Subcutaneous abdominal adipose tissue (tissue), 5 donors: Measurements from ENCODE around the gene PPP1R17.

Experiments
- H3K27ac ChIP-seq: one replicate; pipeline ENCODE4 v1.7.0; 2013; ENCODE audit warnings: low read depth, mild to moderate bottlenecking, inconsistent platforms, low read length, moderate library complexity
- H3K27me3 ChIP-seq, 5 donors: one replicate each; pipeline ENCODE4 v1.7.0; 2013; ENCODE audit warnings: low read length in 5 of 5, inconsistent platforms in 1 of 5; ENCODE audit not compliant: control insufficient read depth in 5 of 5, insufficient read depth in 4 of 5
- H3K36me3 ChIP-seq, 5 donors: one replicate each; pipeline ENCODE4 v1.7.0; 2013; ENCODE audit warnings: low read length in 5 of 5; ENCODE audit not compliant: control insufficient read depth in 5 of 5, insufficient read depth in 5 of 5
- H3K4me1 ChIP-seq, 5 donors: one replicate each; pipeline ENCODE4 v1.7.0; 2013; ENCODE audit warnings: low read length in 5 of 5, mild to moderate bottlenecking in 3 of 5, moderate library complexity in 1 of 5; ENCODE audit not compliant: control insufficient read depth in 5 of 5, insufficient read depth in 5 of 5
- H3K4me3 ChIP-seq, 5 donors: one replicate each; pipeline ENCODE4 v1.7.0; 2013; ENCODE audit warnings: low read length in 5 of 5, low read depth in 1 of 5
- H3K9ac ChIP-seq, 5 donors: one replicate each; pipeline ENCODE4 v1.7.0; 2013; ENCODE audit warnings: low read length in 5 of 5, mild to moderate bottlenecking in 4 of 5, moderate library complexity in 3 of 5
- H3K9me3 ChIP-seq, 5 donors: one replicate each; pipeline ENCODE4 v1.7.0; 2013; ENCODE audit warnings: low read length in 5 of 5; ENCODE audit not compliant: control insufficient read depth in 5 of 5
- donor health status: healthy.
- donor health status: healthy.
- donor health status: healthy.
- donor health status: healthy.
- donor health status: healthy.

The PPP1R17 gene

DNA sequence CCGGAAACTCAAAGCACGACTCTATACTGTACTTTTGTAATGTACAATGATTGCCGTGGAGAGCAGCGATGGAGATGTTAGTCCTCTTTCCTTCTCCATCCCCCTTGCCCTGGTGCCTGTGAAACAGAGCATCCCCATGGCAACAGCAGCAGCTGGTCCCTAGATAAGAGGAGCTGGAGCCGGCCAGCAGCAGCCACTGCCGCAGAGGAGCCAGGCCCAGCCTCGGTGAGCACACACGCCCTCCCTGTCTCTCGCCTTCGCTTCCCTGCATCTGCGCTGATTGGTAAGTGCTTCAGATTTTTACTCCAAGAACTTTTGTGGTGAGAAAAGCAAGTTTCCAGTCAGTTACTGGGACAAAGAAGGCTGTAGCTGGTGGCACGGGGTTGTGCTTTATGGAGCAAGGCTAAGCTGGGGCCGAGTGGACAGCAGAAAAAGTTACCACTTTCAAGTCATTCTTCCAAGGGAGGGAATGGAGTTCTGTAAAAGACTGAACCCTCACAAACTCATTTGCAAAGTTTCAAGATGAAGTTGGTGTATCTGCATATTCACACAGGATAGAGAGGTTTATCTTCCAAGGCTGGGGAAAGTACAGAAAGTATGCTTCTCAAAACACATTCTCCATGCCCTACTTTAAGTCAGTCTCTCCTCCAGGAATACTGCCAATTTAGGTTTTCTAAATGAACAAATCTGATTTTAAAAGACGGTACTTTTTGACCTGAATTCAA is at the start of gene PPP1R17:
TSS of gene PPP1R17 (plus strand) at position 192 of the 725 bp plus-strand sequence. CDS start 5,227 bp downstream, outside the sequence.
- H3K27me3 ChIP-seq = peaks cover 0 to 5% (median 0%) of the 10 kb centered on the region in 5 donors
- no peaks in the 10 kb centered on the region for H3K9me3 ChIP-seq
- H3K27ac ChIP-seq = no peak within 1 kb of the TSS
- no peaks in the 10 kb centered on the region for H3K36me3 ChIP-seq
- H3K4me1 ChIP-seq = no peaks in the 10 kb centered on the region
- no peak within 1 kb of the TSS for H3K4me3 ChIP-seq
- no peak within 1 kb of the TSS for H3K9ac ChIP-seq

- peaks cover 0 to 3% (median 0%) of the 10 kb centered on the region in 5 donors for H3K27me3 ChIP-seq
- no peaks in the 10 kb centered on the region for H3K4me1 ChIP-seq
- no peaks in the 10 kb centered on the region for H3K36me3 ChIP-seq
- no peak overlapping the region for H3K9ac ChIP-seq
- H3K27ac ChIP-seq = no peak overlapping the region
- H3K9me3 ChIP-seq = no peaks in the 10 kb centered on the region
- no peak overlapping the region for H3K4me3 ChIP-seq
Observed at GRCh38 chr7:31640381-31640780, 46.6 kb upstream of the PPP1R17 start.

DNA sequence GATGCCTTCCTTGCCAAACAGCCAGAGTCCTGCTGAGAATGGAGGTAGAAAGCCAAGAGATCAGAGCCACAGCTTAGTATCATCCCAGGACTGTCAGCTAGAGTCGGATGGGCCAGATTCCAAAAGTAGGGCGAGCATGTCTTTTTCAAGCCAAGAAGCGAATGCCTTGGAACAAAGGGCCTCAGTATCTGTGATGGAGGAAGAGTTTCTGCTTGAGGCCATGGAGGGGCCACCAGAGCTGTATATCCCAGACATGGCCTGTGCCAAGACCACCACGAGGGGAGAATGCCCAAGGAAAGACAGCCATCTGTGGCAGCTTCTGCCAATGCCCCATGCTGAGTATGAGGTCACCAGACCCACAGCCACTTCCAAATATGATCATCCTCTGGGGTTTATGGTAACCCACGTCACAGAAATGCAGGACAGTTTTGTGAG is 44.3 kb upstream of the PPP1R17 start:
- Histone ChIP-seq H3K36me3 (no peaks in the 10 kb centered on the region), H3K4me3 (no peak overlapping the region), H3K27me3 (peaks cover 0 to 3% (median 0%) of the 10 kb centered on the region in 5 donors), H3K9me3 (no peaks in the 10 kb centered on the region), H3K4me1 (no peaks in the 10 kb centered on the region), H3K27ac (no peak overlapping the region), H3K9ac (no peak overlapping the region)

DNA sequence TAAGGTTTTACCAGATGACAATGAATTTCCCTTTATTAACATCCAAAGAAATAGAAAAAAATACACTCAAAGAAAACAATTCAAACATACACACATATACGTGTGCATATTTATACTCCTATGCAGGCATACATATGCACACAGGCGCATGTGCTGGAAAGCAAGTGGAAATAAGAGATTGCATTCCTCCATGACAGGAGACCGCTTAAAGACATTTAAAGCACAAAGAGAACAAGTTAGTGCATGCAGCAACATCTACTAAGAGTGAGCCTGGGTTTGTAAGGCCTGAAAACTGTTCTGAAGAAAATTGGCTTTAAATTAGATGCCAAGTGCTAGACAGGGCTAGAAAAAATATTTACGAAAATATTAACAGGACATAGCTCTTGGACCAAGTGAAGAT is 40.1 kb upstream of the PPP1R17 start:
- Histone ChIP-seq H3K4me1 (no peaks in the 10 kb centered on the region), H3K36me3 (no peaks in the 10 kb centered on the region), H3K9ac (no peak overlapping the region), H3K9me3 (no peaks in the 10 kb centered on the region), H3K27me3 (peaks cover 0 to 3% (median 0%) of the 10 kb centered on the region in 5 donors), H3K27ac (no peak overlapping the region), H3K4me3 (no peak overlapping the region)

DNA sequence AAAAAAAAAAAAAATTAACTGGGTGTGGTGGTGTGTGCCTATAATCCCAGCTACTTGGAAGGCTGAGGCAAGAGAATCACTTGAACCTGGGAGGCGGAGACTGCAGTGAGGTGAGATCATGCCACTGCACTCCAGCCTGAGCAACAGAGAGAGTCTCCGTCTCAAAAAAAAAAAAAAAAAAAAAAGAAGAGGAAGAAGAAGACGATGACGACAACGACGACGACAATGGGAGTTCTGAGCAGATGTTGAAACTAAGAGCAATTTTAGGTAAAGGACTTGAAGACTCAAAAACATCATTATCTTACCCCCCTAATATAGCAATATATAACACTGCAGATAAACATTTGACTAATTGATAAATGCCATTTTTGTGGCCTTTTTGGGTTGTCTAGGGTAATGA is 39.5 kb upstream of the PPP1R17 start:
- H3K9ac ChIP-seq = no peak overlapping the region
- H3K27ac ChIP-seq = no peak overlapping the region
- no peak overlapping the region for H3K4me3 ChIP-seq
- H3K27me3 ChIP-seq = peaks cover 0 to 3% (median 0%) of the 10 kb centered on the region in 5 donors
- no peaks in the 10 kb centered on the region for H3K9me3 ChIP-seq
- H3K36me3 ChIP-seq = no peaks in the 10 kb centered on the region
- H3K4me1 ChIP-seq = no peaks in the 10 kb centered on the region

DNA sequence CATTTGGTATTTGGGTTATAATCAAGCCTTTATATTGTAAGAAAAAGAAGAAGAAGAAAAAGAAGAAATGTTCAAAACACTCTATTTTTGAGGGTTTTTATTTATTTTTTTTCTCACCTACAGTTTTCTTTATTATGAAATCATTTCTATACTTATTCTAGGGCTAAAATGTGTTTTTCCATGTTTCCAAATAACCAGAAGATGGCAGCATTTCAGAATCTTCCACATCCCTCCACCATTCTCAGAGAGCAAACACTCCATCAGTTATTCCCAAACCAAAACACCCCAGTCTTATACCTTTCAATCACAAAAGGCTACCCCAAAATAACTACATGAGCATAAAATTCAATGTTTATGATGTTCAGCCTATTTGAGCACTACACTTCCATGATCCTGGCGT is 38.7 kb upstream of the PPP1R17 start:
- no peaks in the 10 kb centered on the region for H3K4me1 ChIP-seq
- no peak overlapping the region for H3K4me3 ChIP-seq
- no peak overlapping the region for H3K9ac ChIP-seq
- H3K27ac ChIP-seq = no peak overlapping the region
- H3K27me3 ChIP-seq = peaks cover 0 to 3% (median 0%) of the 10 kb centered on the region in 5 donors
- H3K36me3 ChIP-seq = no peaks in the 10 kb centered on the region
- H3K9me3 ChIP-seq = no peaks in the 10 kb centered on the region

- Histone ChIP-seq H3K9me3 (no peaks in the 10 kb centered on the region), H3K9ac (no peak overlapping the region), H3K27ac (no peak overlapping the region), H3K4me1 (no peaks in the 10 kb centered on the region), H3K36me3 (no peaks in the 10 kb centered on the region), H3K4me3 (no peak overlapping the region), H3K27me3 (no peaks in the 10 kb centered on the region)
Observed at GRCh38 chr7:31648880-31649279, 38.1 kb upstream of the PPP1R17 start.

- no peaks in the 10 kb centered on the region for H3K9me3 ChIP-seq
- no peak overlapping the region for H3K9ac ChIP-seq
- no peaks in the 10 kb centered on the region for H3K36me3 ChIP-seq
- H3K4me1 ChIP-seq = no peaks in the 10 kb centered on the region
- no peak overlapping the region for H3K27ac ChIP-seq
- no peaks in the 10 kb centered on the region for H3K27me3 ChIP-seq
- H3K4me3 ChIP-seq = no peak overlapping the region
Observed at GRCh38 chr7:31651234-31652062, 35.6 kb upstream of the PPP1R17 start.

GRCh38 chr7:31652063-31652326 is 35.0 kb upstream of the PPP1R17 start:
- Histone ChIP-seq H3K4me3 (no peak overlapping the region), H3K4me1 (no peaks in the 10 kb centered on the region), H3K9me3 (no peaks in the 10 kb centered on the region), H3K27ac (no peak overlapping the region), H3K27me3 (no peaks in the 10 kb centered on the region), H3K36me3 (no peaks in the 10 kb centered on the region), H3K9ac (no peak overlapping the region)

DNA sequence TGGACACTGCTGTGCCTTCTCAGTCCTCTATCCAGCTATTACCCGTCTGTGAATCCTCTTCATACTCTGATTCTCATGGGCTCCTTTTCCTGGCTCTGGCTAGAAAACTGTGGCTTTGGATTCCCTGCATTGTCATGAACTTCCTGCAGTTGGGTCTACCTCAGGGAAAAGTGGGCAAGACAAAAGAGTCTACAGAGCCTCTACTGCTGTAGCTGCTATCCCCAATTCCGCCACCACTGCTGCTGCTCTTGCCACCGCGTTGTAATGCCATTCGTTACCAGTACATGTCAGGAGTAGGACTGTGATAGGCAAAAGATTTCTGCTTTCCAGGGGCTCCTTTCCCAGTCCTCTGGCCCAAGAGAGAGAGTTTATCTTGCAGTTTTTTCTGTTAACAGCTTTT is 23.9 kb upstream of the PPP1R17 start:
- Histone ChIP-seq H3K27ac (no peak overlapping the region), H3K9ac (no peak overlapping the region), H3K27me3 (no peaks in the 10 kb centered on the region), H3K4me3 (no peak overlapping the region), H3K4me1 (peaks cover 0 to 4% (median 0%) of the 10 kb centered on the region in 5 donors), H3K9me3 (no peaks in the 10 kb centered on the region), H3K36me3 (no peaks in the 10 kb centered on the region)
